Inflammatory macrophage treated with lipopolysaccharide for 4 hours (primary cell): Measurements from ENCODE around the gene HAND1.

Experiments
- DNase-seq: peaks from one replicate; pipeline ENCODE4 v3.0.0-alpha.2; 2020

HAND1 gene

DNA sequence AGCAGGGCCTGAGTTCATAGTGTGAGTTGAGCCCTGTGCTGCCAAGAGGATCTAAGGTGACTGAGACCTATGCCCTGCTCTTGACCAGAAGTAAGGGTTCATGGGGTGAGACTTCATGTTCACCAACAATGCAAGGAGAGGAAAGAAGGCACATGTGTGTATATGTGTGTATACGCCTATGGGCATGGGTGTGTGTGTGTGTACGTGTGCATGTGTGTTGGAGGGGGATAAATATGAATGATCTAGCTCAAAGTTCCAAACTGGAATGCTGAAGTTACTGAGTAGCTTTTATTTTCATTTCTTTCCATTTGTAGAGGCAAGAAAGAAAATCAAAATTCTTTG, 25.6 kb upstream of the HAND1 start:
- DNase-seq: no peak

DNA sequence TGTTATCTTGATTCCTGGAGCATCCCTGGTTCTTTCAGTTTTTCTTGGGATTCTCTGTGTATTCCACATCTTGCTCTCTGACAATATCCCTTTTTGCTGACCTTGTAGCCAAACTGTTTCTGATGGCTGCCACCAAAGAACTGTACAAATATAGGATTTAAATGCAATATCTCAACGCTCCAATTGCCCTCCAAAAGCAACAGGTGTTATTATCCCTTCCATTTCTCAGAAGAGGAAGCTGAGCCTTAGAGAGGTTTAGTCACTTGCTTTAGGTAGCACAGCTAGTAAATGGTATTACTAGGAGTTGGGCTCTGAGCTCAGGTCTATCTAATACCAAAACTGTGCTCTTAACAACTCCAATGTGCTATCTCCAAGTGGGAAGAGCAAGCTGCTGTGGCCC, 24.2 kb upstream of the HAND1 start:
- DNase-seq: no peak

DNA sequence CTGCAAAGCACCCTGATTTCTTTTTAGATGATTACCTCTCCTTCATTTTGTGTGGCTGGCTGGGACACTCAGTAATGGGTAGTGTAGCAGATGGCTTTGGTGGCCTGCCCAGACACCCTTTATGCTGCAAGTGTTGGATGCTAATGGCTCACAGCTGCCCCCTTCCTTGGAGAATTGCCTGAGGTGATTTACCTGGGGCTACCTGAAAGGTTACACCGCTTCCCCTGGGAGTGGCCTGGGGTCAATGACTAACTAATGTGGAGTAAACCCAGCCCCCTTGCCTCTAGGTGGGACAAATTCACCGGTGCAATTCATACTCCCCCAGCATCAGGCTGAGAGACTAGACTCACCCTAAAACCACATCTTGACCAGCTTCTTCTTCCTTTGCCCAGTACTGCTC, 23.5 kb upstream of the HAND1 start:
- DNase-seq: no peak

DNA sequence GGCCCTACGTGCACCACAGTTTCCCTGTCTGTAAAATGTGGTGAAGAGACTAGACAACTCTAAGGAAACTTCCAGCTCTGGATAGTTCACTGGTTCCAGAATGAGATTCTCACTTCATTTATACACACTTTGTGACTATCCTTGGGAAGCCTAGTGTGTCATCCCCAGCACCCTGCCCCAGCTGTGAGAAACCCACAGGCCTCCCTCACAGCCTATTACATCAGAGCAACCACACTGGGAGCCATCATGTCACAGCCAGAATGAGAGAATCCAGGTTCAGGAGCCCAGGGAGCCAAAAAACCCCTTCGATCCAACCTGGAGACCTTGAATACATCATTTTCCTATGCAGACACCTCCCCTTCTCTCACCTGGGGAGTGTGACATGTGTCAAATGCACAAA, 21.0 kb upstream of the HAND1 start:
- no peak for DNase-seq

DNA sequence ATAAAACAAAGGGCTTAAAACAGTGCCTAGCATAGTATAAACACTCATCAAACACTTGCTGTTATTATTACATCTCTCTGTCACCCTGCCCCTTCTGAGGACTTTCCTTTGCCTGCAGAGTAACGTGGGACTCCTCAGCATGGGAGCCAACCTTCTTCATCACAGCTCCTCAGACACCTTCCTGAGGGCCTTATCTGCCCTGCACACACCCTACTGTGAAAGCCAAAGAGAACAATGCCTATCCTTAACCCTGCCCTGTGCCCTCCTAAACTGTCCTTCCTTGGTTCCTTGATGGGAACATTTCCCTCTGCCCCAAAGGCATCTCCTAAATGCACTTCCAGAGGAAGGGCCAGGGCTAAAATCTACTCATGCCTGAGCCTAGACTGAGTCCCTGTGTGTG, 20.6 kb upstream of the HAND1 start:
- DNase-seq: no peak

DNA sequence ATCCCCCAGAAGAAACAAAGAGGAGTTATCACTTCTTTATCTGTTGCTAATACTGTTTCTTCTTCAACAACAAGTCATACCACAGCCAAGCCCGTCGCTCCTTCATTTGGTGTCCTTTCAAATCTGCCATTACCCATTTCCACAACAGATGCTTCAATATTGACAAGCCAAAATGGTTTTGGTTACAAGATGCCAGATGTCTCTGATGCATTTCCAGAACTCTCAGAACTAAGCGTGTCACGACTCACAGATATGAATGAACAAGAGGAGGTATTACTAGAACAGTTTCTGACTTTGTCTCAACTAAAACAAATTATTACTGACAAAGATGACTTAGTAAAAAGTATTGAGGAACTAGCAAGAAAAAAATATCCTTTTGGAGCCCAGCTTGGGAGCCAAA, 16.0 kb upstream of the HAND1 start:
- DNase-seq: no peak

DNA sequence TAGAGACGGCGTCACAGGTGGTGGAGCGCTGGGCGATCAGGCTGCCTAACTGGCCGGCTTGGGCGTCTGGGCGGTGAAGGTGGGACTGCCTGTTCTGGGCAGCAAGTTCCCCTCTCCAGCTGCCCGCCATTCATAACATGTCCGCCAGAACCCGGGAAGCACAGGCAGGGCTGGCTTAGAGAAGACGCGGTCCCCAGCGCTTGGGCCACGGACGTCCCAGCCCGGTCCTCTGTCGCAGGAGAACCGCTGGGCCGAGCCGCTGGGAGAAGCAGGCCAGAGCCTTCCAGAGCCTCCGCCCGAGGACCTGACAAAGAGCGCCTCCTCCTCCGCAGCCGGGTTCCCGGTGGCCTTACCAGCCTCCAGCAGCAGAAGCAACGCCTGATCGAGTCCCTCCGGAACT, 15.2 kb upstream of the HAND1 start:
- no peak for DNase-seq

DNA sequence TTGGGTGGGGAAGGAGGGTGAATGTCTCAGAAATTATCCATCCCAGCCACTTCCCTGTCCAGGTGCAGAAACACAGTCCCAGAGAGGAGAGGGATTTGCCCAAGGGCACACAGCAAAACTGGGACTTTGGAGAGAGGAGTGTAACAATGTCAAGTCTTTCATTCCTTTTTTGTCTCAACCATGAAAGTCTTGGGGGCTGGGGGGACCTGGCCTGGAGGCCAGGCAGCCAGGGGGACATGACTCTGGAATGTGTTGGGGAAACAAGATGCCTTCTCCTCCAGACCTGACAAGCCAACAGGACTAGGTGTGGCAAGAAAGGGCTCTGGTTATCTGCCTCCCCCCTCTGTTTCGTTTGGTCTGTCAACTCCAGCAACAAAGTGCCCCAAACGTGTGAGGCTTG, 13.9 kb upstream of the HAND1 start:
- DNase-seq: no peak

DNA sequence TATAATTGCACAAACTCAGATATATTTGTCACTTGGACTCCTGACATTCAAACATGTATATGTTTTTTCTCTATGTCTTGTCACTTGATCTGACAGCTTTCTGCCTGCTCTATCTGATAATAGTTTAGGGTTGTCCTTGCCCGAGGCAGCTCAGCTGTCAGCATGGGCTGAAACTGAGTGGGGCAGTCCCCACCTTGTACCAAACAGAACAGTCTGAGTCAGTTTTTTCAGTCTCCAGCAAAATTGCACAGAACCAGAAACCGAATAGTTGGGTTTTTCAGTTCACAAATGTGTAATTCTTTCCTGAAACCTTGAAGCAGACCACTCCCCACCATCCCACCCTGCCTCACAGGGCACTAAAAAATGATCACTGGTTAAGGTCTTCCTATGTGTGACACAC, 9.5 kb upstream of the HAND1 start:
- no peak for DNase-seq

DNA sequence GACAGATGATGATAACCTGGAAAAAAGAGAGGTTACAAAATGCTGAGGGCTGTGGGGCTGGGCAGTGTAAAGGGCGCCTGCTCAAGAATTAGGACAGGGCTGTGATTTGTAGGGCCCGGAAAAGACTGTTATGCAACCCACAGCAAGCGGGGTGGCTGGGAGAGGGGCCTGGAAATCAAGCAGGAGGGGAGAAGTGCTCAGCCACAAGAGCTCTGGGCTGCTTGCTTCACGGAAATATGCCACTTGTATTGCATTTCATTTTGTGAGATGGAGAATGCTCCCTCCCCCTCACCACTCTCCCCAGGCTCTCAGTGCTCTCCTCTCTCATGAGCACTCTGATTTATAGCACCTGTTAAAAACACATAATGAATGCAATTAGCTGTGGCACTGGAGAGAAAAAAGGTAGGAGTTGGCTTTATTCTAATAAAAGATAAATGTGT, 8.4 kb upstream of the HAND1 start:
- DNase-seq: no peak

DNA sequence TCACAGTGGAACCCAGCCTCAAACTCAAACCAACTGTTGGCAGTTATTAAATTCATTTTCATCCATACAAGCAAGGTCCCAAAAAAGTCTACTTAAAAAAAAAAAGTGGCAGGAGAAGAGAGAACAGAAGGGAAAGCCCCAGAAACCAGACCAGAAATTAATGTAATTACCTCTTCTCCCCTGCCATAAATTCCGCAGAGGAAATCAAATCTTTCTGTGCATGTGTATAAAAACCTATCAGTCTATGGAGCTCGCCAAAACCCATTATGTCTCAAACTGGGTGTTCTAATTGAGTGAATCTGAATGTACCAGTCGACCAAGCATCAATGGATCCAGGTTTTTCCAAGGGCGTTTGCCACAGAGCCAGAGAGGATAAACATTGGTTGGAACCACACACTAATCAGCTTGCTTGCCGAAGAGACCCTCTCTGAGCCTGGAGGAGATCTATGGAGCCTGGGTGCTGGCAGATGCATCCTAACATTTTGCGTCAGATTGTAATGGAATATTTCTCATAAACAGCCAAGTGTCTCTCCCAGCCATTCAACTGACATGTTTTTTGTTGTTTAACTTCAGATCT, 7.9 kb upstream of the HAND1 start:
- no peak for DNase-seq

DNA sequence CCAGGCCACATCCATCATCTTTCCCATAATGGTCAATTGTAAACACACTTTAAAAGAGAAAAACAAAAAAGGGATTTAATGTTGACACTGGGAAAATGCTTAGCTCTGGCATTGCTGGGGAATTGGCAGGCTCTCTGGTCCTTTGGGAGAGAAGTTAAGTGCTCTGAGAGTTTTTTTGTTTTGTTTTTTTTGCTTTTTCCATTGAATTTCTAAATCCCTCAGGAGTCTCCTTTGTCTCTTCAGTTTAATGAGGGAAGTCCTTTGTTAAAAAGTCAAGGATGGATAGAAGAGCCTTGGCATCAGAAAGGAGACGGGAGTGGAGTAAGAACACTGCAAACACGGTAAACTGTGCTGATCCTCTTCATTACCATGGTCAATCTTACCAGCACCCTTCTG, 7.1 kb upstream of the HAND1 start:
- DNase-seq: no peak

DNA sequence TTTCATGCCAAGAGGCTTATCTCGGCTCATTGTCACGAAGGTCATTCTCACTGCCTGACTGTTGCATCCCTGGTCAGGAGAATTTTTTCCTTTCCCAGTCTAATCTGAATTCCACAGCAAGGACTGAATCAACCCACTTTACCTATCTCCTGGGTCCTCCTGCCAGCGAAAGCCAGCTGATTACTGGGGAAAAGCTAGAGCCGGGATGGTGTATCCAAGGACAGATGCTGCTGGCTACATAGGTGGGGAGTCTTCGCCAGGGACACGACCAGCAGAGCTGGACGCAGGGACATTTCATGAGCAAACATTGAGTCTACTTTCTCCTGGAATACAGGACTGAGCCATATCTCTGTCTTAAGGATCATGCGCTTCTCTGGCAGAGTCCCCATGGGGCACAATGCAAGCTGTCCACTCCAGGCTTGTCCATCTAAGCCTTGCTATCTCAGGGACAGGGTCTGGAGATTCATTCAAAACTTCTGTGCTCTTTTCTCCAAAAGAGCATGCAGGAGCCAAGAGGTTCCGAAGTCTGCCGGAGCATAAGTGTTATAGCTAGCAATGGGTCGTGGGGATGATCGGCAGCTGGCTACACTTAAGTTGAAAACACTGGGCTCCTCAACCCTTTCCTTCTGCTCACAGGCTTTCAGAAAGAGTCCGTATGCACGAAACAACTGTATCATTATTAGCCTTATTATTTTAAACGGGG, 6.5 kb upstream of the HAND1 start:
- no peak for DNase-seq

DNA sequence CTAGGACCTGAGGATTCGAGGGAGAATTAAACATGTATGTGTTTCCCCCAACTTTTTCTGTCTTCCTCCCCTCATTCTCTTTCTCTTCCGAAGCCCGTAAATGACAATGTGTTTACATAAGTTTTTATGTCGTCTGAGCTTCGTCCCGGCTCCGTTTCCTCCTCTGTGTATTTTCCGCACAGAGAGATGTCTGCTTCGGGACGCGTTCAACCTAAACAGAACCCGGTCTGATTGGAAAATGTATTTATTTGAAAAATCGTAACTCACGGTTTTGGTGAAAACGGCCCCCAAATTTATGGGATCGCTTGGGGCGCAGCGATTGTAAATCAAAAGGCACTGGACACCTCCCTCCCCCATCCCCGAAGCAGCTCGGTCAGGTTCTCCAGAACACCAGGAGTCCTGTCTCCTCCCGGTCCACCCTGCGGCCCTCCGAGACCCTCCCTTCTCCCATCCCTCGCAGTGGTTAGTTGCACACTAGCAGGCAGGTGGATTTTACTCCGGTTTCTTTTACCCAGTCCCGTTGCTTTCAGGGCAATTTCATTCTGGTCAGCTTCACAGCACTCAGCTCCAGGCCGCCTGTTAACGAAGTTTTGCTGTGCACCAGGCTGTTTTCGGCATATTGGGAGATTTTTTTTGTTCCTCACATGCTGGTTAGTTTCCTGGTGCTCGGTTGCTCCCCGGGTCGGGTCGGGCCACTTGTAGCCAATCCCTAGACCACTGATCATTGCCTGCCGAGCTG, 5.8 kb upstream of the HAND1 start:
- no peak for DNase-seq

DNA sequence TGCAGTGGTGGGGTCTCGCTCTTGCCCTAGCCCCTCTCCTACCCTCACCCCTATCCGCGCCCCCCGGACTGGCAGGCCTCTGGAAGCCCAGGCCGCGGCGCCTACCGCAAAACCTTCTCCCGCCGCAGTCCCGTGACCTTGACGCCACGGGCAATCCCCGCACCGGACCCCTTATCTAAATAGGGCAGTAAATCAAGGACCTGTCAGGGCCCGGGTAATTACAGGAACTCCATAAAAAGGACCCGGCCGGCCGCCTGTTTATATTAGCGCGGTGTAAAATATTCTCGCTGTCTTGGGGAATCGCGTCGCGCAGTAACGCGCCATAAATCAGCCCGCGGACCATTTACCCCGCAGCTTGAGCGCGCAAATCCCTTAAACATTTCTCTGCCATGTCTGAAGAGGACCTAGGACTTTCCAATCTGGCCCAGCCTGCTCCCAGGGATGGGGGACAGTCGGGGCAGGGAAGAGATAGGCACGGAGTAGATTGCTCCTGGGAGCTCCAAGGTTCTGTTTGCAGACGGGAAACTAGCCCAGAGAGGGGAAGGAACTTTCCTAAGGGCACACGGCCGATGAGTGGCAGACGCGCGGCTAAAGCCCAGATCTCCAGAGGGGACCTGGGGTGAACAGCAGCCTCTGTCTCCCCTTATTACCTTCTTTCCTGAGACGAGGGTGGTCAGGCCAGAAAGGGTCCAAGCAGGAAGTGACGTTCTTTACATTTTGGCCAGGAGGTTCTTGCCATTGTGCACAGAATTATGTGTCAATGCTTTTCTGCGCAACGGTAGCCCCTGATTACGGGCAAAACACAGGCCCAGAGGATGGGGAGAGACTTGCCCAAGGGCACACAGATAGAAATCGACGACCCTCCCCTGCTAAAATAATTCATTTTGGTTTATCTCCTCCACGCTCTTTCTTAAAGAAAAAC, 4.8 kb upstream of the HAND1 start:
- no peak for DNase-seq

DNA sequence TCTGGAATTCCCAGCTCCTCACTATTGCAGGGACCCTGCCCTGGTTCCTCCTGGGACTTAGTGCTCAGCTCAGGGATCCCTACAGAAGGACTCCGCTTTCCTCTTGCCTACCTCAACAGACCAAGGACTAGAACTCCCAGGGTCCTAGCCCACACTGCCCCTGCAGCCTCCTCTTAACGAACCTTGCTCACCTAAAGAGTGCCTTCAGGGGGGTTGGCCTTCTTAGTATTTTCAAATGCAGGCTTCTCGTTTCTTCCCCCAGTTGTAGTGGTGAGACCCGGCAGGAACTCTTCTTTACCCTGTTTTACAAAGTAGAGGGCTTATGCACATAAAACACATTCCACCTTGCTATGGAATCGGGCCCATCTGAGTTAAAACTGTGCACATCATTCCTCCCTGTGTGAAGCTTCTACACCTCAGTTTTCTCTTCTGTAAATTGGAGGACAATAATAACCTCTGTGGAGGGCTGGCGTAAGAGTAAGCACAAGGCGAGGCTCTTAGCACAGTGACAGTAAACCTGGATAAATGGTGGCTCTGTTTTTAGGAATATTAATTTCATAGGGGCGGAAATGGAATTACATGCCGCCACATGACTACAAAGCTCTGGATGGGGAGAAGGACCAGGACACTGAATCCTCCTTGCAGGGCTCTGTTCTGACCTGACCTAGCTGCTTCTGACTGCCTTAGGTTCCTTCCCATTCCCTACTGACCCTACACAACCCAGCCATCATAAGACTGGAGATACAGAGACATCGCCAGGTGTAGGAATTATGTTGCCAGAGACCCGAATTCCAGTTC, 3.8 kb upstream of the HAND1 start:
- no peak for DNase-seq

DNA sequence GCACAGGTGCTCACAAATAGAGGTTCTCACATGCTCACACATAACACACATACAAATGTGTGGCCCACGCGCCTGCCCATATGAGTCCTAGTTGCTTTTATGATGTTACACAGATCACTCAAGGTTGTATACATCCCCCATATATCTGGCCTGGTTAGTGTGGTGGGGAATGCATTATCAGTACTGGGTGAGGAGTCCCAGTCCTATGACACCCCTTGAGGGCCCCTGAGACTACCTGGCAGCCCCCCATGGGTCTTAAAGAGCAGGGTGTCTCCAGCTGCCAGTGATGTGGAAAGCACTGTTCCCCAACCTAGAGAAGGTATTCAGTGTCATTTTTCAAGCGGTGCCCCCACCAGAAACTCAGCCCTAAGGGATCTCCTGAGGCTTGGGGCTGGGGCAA, 2.8 kb upstream of the HAND1 start:
- DNase-seq: no peak

DNA sequence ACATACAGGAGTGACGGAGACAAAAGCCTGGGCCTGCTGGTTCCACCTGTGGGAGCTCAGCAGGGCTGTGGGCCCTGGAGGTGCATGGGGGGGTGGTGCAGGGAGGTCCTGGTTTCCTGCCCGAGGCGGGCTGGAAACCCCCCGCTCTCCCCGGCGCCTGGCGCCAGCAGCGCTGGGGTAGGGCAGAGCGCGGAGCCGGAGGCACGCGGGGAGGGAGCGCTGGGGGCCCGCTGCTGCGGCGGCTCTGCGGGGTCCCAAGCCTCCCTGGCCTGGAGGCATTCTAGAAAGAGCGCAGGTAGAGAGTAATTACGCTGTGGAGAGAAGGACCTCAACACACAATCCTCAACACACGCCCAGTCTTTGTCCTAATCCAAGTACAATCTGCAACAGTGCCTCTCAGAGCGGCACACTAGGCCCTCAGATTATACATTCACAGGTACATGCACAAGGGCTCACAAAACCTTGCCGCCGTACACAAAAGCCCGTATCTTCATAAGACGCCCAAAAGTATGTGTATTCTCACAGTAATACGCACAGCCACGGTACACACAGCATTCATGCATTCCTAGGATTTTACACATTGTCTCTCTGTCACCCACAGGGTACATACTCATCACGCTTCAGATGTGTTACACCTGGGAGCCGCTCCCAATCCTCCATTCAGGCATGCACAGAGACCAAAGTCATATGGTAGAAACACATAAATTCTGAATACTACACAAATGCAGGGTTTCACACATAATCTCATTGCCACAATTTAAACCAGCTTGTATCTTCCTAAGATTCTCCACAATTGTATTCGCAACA, 2.1 kb upstream of the HAND1 start:
- no peak for DNase-seq

DNA sequence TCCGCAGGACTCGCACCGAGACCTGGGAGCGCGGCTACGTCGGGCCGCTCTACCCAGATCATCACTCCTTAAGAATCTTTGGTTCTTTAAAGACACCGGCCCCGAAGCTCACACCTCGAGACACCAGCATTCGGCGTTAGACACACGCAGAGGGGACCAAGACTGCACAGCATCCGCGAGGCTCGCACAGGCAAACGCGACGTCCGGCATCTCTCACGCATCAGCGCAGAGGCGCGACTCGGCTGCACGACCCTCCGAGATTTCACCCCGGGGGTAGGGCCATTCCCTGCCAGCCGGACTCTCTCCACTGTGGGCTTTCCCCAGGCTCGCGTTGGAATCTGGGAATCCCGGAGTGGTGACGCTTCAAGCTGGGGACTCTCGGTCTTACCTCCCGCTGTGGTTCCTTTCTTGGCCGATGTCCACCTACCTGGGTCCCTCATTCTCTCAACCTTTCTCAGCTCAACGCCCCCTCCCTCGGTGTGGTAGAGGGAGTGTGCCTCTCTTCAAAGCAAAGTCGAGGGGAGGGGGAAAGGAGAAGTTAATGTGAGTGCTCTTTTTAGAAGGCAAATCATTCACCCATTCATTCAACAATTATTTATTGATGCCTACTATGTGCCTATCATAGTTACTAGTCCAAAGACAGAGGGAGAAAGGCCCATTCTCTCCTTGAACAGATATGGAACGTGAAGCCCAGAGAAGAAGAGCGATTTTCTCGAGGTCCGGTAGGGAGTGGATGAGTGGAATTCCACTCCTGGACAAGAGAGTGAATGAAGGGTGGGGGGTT, 1.3 kb upstream of the HAND1 start:
- DNase-seq: no peak

DNA sequence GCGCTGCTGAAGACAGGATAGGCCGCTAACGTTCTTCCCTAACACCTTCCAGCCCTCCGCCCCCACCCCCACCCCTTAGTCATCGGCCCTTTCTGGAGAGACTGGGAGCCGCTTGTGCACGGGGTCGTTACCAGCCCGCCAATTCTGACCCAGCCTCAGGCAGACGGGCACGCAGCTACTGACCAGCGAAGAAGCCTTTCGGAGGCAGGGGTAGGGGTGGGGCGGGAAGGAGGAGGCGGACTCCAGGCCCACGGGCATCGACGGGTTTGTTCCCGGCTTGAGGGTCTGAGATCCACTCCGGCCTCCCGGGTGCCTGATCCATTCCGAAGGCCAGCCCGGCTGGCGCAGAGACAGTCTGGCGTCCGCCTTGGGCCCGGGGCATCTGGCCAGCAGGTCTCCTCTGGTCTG, 729 bp upstream of the HAND1 start:
- DNase-seq: no peak
